Nephron (organoid): Measurements from ENCODE around the gene ST8SIA5.

Experiments
- H3K27ac Mint-ChIP-seq, 3 experiments: 2 replicates each; pipeline ENCODE4 v1.8.0; 2020; ENCODE audit warnings: mixed read lengths in 3 of 3, mild to moderate bottlenecking in 2 of 3, moderate library complexity in 1 of 3
- H3K27me3 Mint-ChIP-seq: 2 replicates; pipeline ENCODE4 v1.8.0; 2021; ENCODE audit warnings: low read depth, mild to moderate bottlenecking, moderate library complexity, mixed read lengths
- H3K36me3 Mint-ChIP-seq: 2 replicates; pipeline ENCODE4 v1.8.0; 2020; ENCODE audit warnings: low read depth, mixed read lengths
- H3K4me1 Mint-ChIP-seq: 2 replicates; pipeline ENCODE4 v1.8.0; 2020; ENCODE audit warnings: mixed read lengths
- H3K4me3 Mint-ChIP-seq, 3 experiments: 2 replicates each; pipeline ENCODE4 v1.8.0; 2020; ENCODE audit warnings: mild to moderate bottlenecking in 3 of 3, mixed read lengths in 3 of 3, moderate library complexity in 2 of 3
- H3K9me3 Mint-ChIP-seq: 2 replicates; pipeline ENCODE4 v1.8.0; 2020; ENCODE audit warnings: mixed read lengths
- CTCF ChIP-seq, 3 experiments: fragments of 200-600 bp; sonication (generic); IDR thresholded peaks; one replicate each; pipeline ENCODE4 v1.5.0; 2021; ENCODE audit warnings: antibody characterized with exemption in 3 of 3; ENCODE audit not compliant: unreplicated experiment in 3 of 3

The ST8SIA5 gene

GRCh38 chr18:46761059-46761769 lies 4.4 kb upstream of the ST8SIA5 start:
- no peaks in the 10 kb centered on the region for H3K9me3 Mint-ChIP-seq
- H3K27ac Mint-ChIP-seq, result peak overlapping the region in 2 of 3 experiments; percentile 11 to 26
- peaks cover 61% of the 10 kb centered on the region for H3K27me3 Mint-ChIP-seq
- TF ChIP-seq CTCF (IDR thresholded peaks at IDR 0.05; ENCODE audit: unreplicated experiment in 3 of 3), result no peak
- peak overlapping the region in 1 of 3 experiments; percentile 22 for H3K4me3 Mint-ChIP-seq
- H3K36me3 Mint-ChIP-seq, result no peaks in the 10 kb centered on the region
- peaks cover 32% of the 10 kb centered on the region for H3K4me1 Mint-ChIP-seq

- Mint-ChIP-seq H3K4me1 (peaks cover 45% of the 10 kb centered on the region), H3K27me3 (peaks cover 74% of the 10 kb centered on the region), H3K4me3 (peak overlapping the region; percentile 4 to 57 (median 19)), H3K36me3 (no peaks in the 10 kb centered on the region), H3K9me3 (no peaks in the 10 kb centered on the region), H3K27ac (no peak overlapping the region)
- TF ChIP-seq CTCF (IDR thresholded peaks at IDR 0.05; ENCODE audit: unreplicated experiment in 3 of 3), result no peak
Measured at GRCh38 chr18:46759890-46760289, 3.0 kb upstream of the ST8SIA5 start.

- Mint-ChIP-seq H3K27me3 (peaks cover 86% of the 10 kb centered on the region), H3K36me3 (no peaks in the 10 kb centered on the region), H3K4me3 (peak overlapping the region; percentile 60 to 79 (median 77)), H3K9me3 (no peaks in the 10 kb centered on the region), H3K27ac (no peak overlapping the region), H3K4me1 (peaks cover 44% of the 10 kb centered on the region)
- TF ChIP-seq CTCF (IDR thresholded peaks at IDR 0.05; ENCODE audit: unreplicated experiment in 3 of 3), result no peak
Measured at GRCh38 chr18:46756025-46756558, 761 bp downstream of the ST8SIA5 start.

- TF ChIP-seq CTCF (IDR thresholded peaks at IDR 0.05; ENCODE audit: unreplicated experiment in 3 of 3), result peak in 1 of 3 experiments; percentile 9
- Mint-ChIP-seq H3K27ac (no peak overlapping the region), H3K4me1 (peaks cover 38% of the 10 kb centered on the region), H3K9me3 (no peaks in the 10 kb centered on the region), H3K36me3 (no peaks in the 10 kb centered on the region), H3K27me3 (peaks cover 81% of the 10 kb centered on the region), H3K4me3 (peak overlapping the region; percentile 60 to 79 (median 77))
Measured at GRCh38 chr18:46755315-46756024, 1.4 kb downstream of the ST8SIA5 start.

GRCh38 chr18:46754661-46755292 lies 2.1 kb downstream of the ST8SIA5 start:
- Mint-ChIP-seq H3K27me3 (peaks cover 74% of the 10 kb centered on the region), H3K27ac (no peak overlapping the region)

More at GRCh38 chr18:46754661-46755292, 2.1 kb downstream of the ST8SIA5 start:
- Mint-ChIP-seq H3K9me3 (no peaks in the 10 kb centered on the region), H3K36me3 (no peaks in the 10 kb centered on the region), H3K4me1 (peaks cover 31% of the 10 kb centered on the region), H3K4me3 (peak overlapping the region; percentile 60 to 79 (median 77))
- peak in 1 of 3 experiments; percentile 37 for TF ChIP-seq CTCF (IDR thresholded peaks at IDR 0.05; ENCODE audit: unreplicated experiment in 3 of 3)
